GM19438 (cell line): ENCODE data around the gene XPOT.

Experiments
- ATAC-seq: cut with Tn5 transposase; IDR thresholded peaks from one replicate; pipeline ENCODE4 v1.9.1; 2021; ENCODE audit warnings: low read depth; ENCODE audit not compliant: unreplicated experiment

The XPOT gene

DNA sequence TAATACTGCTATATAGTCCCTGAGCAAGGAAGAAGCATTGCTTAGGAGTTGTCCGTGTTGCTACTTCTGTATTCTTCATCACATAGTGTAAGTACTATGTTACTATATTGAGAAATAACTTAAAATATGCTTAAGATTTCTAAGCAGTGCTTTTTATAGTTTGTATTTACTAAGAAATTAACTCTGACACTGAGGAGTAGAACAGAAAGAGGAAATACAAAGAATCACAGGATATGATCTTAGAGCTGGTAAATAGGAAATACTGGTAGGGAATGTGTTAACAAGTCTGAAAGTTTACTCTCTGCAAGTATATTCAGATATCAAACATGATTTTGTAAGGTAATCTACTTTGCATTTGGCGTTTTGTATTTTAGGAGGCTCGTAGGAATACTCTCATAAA lies 15.5 kb downstream of the XPOT start:
- ATAC-seq, result no peak

DNA sequence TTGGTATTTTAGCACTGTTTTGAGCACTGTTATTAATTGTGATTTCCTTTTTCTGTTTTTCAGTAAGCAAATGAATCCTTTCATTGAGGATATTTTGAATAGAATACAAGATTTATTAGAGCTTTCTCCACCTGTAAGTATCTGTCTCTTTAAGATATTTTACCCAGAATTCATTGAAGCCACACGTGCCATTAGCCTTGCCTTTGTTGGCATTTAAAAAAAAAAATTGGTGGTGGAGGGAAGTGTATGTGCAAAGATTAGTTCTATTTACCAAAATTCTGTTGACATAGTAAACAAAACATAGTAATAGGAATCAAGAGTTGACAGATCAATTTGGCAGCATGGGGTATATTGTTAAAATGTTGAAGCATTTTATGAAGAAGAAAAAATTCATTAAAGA lies 23.8 kb downstream of the XPOT start:
- ATAC-seq, result no peak

DNA sequence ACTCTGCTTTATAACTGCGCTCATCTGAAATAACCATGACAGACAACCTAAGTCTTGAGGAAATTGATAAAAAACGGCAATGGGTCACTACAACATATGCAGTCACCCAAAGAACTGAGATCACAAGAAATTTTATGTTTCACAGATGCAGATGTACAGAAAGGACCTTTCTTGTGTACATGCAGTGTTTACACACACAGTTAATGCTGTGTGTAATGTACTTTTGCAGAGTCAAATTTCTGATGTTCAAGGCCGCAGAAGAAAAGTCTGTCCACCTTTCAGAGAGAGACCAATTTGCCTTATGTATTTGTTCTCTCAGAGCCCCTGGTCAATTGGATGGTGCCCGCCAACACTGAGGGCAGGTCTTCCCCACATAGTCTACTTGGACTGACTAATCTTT lies 24.8 kb downstream of the XPOT start:
- no peak for ATAC-seq

DNA sequence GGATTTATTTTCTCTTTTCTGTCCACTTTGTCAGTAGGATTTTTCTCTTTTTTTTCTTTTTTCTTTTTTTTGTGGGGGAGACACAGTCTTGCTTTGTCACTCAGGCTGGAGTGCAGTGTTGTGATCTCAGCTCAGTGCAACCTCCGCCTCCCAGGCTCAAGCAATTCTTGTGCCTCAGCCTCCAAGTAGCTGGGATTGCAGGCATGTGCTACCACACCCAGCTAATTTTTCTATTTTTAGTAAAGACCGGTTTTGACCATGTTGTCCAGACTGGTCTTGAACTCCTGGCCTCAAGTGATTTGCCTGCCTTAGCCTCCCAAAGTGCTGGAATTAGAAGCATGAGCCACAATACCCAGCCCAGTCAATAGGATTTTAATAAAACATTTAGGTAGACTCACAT lies 26.7 kb downstream of the XPOT start:
- ATAC-seq, result no peak

DNA sequence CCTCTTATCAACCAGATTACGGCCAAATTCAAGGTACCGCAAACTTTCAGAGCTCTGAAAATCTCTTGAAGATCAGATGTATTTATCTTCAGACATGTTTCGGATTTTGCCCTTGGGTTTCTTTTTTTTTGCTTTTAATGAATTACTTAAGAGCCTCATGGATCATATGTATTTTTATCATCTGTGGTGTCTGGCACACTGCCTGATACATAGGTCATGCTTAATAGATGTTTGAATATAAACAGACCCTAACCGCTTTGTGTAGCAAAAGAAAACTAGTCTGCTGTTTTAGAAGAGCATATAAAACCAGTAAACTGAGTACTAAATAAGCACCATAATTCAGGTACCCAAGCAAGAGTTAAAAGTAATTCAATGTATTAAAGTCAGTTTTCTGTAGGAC lies 27.6 kb downstream of the XPOT start:
- ATAC-seq, result no peak

DNA sequence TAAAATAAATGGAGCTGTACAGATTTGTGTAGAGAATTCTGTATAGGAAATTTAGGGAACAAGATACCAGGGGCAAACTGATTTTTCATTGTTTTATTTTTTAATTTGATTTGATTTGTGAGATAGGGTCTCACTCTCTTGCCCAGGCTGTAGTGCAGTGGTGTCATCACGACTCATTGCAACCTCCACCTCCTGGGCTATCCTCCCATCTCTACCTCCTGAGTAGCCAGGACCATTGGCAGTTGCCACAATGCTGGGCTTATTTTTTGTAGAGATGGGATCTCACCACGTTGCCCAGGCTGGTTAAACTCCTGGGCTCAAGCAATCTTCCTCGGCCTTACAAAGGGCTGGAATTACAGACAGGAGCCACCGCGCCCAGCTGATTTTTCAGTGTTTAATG lies 29.7 kb downstream of the XPOT start:
- ATAC-seq, result no peak

DNA sequence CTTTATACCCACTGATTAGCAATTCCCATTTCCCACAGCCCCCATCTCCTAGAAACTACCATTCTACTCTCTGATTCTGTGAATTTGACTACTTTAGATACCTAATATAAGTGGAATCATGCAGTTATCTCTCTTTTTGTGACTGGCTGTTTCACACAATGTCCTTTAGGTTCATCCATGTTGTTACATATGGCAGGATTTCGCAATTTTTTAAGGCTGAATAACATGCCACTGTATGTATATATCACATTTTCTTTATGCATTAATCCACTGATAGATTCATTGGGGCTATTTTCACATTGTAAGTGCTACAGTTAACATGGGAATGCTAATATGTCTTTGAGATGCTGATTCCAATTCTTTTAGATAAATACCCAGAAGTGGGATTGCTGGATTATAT lies 35.9 kb downstream of the XPOT start:
- no peak for ATAC-seq

DNA sequence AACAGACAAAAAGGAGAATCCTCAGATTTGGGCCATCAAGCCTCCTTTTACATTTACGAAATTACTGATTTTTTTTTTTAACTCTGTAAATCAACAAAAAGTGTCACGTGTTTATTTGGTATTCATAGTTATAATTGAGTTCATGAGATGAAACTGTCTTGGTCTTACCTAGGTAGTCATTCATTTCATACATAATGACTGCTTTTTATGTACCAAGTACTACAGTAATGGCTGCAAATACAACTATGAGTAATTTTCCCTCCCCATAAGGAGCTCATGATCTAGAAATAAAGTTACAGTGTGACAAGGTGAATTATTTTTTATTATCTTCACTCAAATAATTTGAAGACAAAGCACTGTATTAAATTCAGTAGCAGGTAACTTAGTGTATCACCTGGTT lies 41.3 kb downstream of the XPOT start:
- ATAC-seq, result no peak

DNA sequence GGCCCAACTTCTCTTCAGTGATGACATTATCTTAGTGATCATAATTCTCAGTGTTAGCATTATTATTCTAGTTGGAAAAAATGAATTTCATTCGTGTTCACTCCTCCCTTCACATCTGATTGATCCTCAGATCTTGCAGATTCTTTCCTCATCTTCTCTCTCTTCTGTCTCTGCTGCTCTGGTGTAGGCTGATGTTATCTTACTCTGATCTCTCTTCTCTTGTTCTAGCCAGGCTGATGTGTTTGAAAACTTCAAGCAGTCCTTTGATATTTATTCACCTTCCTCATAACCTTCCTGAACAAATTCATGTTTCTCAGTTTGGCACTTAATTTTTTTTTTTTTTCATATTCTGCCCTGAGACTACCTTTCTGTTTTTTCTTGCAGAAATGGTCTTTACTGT lies 42.1 kb downstream of the XPOT start:
- ATAC-seq, result no peak

DNA sequence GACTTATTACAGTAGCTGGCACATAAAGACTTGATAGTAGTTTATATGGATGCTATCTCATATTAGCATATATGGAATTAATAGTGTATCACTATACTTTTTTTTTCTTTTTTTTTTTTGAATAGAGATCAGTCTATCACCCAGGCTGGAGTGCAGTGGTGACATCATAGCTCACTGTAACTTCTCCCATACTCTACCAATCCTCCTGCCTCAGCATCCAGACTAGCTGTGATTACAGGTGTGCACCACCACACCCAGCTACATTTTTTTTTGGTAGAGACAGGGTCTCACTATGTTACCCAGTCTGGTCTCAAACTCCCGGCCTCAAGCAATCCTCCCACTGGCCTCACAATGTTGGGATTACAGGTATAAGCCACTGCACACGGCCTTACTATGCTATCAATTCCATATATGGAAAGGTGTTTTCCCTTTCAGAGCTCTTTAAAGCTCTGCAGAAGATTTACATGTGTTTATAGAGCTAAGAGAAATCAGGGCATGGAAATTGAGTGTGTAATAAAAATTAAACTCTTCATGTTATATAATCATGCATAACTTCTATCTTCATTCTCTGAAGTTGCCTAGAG lies 46.0 kb downstream of the XPOT start:
- no peak for ATAC-seq

DNA sequence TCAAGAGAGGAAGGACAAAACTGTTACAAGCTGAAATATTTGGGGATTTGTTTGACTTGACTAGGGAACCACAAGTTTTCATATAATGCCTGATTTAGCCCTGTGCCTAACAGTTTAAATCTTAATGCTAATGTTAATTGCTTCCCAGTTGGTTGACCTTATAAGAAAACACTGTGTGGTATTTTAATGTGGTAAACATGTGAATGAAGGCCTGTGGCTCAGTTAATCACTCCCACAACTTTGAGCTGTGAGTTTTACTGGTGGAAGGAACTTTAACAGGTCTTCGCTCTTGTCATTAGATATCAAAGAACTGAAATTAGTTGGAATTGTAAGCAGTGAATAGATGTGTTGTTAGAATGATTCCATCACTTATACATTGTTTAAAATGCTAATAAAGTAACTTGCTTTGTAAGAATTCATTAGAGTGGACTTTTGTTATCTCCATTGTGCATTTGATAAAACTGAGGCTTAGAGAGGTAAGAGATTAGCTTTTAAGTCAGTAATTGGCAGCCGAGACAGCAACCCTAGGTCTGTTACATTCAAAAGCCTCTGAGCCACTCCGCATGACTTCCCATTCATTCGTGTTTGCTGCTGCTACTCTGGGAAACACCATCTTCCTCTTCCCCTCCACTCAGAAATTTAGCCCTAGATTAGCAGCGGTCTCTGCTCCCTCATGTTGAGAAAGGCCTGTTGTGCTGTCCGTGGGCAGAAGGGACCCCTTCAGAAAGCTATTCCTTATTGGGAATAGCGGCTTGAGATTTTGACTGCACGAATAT lies 46.7 kb downstream of the XPOT start:
- ATAC-seq, result no peak

DNA sequence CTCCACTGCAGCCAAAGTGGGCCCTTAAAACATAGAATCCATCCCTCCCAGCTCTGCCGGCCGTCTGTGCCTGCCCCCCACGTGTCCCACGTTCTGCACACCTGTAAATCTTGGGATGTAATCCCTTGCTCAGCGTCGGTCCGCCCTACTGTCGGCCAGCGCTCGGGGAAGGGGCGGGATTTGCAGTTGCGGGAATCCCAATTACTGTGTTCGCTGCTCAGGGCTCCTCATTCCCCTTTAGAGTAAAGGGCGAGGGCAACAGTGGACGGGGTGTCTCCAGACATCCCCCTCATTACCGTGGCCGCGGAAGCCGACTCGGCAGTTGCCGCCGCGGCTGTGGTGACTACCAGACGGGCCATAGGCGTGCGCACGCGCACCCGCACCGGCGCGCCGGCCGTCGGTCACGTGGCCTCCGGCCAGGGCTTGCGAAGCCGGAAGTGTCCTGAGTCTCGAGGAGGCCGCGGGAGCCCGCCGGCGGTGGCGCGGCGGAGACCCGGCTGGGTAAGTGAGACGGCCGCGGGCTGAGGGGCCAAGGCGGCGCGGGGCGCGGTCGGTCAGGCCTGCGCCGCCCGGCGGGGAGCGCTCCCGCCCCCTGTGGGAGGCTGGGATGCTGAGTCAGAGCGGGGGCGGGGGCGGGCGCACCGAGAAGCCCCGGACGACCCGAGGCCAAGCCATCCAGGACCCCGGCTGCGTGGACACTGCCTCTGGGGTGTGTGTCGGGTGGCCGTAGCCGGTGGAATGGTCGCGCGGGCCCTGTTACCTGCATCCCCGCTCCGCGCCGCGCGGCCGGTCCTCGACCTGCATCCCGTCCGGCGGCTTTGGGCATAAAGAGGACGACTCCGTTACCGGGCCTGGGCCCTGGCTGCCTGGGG lies 47.7 kb downstream of the XPOT start, which contains the start of gene TBK1:
TBK1 (plus strand) TSS at position 434 of the 872 bp plus-strand sequence. CDS start 3,751 bp downstream, outside the sequence.
- peak; percentile 84 for ATAC-seq

DNA sequence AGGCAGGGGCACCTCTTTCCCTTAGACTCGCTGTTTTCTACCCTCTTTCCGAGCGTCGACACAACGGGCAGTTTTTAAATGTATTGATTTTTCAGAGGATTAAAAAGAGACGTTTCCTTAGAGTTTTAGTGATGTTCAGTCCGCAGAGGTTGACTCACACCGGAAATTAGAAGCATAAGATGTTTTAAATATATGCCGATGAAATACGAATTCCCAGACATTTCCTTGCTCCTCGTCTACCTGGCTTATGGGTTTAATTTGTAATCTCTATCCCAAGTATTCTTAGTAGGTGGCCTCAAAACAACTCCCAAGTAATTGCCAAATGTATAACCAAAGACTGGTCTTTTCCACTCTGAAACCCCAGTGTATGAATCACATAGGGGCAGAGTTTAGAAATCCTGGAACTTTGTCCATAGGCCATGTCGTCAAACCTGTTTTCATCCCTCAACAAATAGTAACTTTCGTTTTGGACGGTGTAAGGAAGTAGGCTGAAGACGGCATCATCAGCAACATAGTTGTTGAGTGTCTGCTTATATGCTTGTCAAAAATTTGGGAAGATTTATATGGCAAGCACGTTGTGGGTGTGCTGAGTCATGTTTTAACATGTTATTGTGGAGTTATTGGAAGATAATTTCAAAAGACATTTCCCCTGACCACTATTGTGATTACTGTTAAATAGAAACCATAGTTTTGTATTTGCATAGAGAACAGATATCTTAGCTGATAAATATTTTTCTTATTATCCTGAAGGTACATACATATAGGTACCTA lies 48.6 kb downstream of the XPOT start:
- no peak for ATAC-seq

DNA sequence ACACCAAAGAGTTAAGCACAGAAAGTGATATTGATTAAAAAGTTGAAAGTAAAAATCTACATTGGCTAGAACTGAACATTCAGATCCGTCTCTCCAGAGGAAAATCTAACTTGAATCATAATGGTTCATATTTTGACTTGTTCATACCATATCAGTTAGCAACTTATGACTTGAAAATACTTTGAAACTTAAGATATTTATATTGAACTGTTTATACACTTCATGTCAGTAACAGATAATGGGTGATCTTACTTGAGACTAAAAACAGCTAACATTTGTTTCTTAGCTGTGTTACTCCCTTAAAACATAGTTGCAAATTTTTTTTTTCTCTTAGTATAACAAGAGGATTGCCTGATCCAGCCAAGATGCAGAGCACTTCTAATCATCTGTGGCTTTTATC lies 51.3 kb downstream of the XPOT start:
- ATAC-seq, result no peak

DNA sequence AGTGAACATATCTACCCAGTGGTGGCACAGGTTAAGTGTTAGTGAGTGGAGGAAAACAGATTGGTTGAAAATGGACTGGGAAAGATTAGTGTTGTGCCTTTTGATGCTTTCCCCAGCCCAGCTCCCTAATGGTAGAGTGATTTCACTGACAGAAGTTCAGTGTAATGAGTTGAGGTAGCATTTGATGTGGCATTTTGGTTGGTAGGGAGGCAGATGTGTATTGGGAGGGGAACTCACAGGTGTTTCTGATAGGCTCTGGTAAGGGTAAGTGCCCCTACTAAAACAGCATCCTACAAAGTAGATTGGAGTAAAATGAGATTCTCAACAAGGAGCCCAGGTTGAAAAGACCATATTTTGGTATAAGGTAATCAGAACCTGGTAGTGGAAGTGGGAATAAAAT lies 51.9 kb downstream of the XPOT start:
- ATAC-seq, result no peak

DNA sequence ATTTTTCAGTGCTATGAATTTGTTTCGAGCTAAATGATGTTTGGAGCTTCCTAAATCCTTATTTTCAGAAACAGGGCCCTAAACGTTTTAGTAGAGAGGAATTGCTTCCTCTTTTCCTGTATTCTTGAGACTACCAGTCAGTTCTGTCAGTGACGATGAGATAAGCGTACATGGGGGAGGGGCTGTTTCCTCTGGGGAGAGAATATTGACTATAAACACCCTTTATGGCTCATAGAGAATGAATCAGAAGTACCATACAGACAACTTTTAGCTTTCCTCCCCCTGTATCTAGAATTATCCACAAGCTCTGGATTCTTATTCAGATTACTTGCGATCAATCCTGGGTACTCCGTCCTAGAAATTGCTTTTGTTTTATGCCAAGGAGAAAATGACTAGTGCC lies 52.8 kb downstream of the XPOT start:
- no peak for ATAC-seq

DNA sequence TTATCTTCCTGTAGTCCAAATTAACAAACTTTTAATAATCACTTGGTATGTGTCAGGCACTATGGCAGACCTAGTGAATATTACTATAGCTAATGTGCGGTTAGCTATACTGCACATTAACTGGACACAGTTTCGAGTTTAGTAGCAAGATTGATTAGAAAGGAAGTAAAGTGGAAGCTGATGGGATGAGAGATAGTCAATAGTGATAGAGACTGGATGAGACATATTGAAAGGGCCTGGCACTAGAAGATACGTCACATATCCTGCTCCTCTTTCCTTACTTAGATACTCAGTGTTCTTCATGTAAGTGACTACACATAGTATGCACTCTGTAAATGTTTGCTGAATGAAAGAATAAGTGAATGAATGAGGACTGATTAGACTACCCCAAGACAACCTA lies 53.3 kb downstream of the XPOT start:
- peak; percentile 71 for ATAC-seq

DNA sequence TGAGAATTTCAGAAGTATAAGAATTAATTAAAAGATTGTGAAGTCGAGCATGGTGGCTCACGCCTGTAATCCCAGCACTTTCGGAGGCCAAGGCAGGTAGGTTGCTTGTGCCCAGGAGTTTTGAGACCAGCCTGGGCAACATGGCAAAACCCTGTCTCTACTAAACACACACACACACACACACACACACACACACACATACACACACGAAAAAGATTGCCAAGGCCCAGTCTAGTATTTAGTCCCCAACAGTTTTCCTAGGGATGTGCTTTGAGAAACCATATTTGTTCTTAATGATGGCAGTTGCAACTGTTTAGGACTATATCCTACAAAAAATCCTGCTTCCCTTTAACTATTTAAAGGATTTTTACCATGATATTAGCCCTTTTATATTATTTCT lies 53.7 kb downstream of the XPOT start:
- ATAC-seq, result no peak

DNA sequence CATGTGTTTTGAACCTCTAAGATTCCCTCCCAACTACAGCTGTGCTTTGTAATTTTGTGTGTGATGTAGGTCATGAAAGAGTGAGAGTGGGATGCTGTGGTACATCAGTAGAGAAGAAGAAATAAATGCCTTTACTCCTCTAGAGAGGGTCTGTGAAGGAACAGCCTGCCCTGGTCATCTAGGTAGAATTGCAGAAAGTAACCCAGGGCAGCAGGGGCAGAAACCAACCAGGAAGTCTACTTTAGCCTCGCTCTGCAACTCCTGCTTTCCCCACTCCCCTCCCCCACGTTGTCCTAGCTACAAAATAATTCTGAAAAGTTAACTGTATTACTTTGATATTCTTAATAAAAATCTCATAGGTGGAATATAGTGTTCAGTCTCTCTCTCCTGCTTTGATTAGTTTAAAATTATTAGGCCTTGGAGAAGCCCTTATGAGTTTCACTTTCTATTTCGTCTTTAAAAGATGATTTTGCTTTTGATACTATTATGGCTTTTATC lies 55.3 kb downstream of the XPOT start:
- peak; percentile 43 for ATAC-seq

DNA sequence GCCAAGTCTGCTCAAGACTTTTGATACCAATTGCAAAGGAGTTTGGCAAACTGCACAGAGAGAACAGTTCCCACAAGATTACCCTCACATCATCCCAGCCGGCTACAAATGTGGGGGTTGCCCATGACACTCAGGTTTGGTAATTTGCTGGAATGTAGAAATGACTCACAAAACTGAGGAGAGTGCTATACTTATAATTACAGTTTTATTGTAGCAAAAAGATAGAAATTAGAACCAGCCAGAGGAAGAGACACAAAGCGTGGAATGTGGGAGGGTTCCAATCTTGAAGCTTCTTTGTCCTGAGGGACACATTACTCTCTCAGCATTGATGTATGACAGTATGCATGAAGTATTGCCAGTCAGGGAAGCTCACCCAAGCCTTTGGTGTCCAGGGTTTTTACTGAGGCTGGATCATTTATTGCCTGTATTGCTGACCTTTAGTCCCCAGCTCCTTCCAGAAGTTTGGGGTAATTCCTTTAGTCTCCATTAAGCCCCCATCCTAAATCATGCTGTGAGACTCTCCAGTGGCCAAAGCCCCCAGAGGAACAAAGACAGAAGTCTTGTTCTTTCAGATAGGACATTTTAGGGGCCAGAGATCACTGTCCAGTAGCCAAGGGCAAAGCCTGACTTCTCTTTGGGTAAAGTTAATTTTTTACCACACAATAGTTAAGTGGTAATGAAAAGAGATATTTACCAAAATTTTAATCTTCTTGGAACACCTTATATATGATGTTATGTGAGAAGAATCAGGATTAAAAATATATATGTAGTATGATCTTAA lies 57.6 kb downstream of the XPOT start:
- no peak for ATAC-seq
